Thoracic aorta (tissue), 2 donors: ENCODE measurements around the gene MOCS3. TPM values are rescaled to one million over a fixed set of nuclear protein-coding genes. Genes with fewer than 3 reads are reported as not detected.

Source experiments
- ATAC-seq: fragments of 150-250 bp; one replicate; pipeline ENCODE4 v1.8.0; 2017; ENCODE audit warnings: low read depth; ENCODE audit not compliant: insufficient number of reproducible peaks, low FRiP score
- DNase-seq: peaks from one replicate; pipeline ENCODE4 v3.0.0-alpha.2; 2020; ENCODE audit warnings: low spot score
- H3K27ac ChIP-seq, 2 donors: fragments of 200-600 bp; sonication (generic); 1 replicate in 1 of 2; 2 replicates in 1 of 2; pipeline ENCODE4 v1.5.1; 2016; ENCODE audit warnings: mild to moderate bottlenecking in 2 of 2, moderate library complexity in 2 of 2
- H3K27me3 ChIP-seq: fragments of 200-600 bp; sonication (generic); replicated peaks from 2 replicates; pipeline ENCODE4 v1.6.0; 2016; ENCODE audit warnings: mild to moderate bottlenecking; ENCODE audit not compliant: insufficient read depth
- H3K36me3 ChIP-seq: fragments of 200-600 bp; sonication (generic); one replicate; pipeline ENCODE4 v1.5.1; 2016
- H3K4me1 ChIP-seq, 2 donors: fragments of 200-600 bp; sonication (generic); 1 replicate in 1 of 2; 2 replicates in 1 of 2; pipeline versions ENCODE4 v1.5.1 to v1.6.0; 2016; ENCODE audit warnings: low read depth in 2 of 2, mild to moderate bottlenecking in 1 of 2; ENCODE audit not compliant: control insufficient read depth in 1 of 2
- H3K4me3 ChIP-seq: fragments of 200-600 bp; sonication (generic); 2 replicates; pipeline ENCODE4 v1.5.1; 2016; ENCODE audit warnings: mild to moderate bottlenecking
- H3K9me3 ChIP-seq: fragments of 200-600 bp; sonication (generic); 2 replicates; pipeline ENCODE4 v1.5.1; 2016
- CTCF ChIP-seq: fragments of 200-600 bp; sonication (generic); IDR thresholded peaks from one replicate; pipeline ENCODE4 v1.5.1; 2019; ENCODE audit warnings: antibody characterized with exemption
- total RNA-seq, 2 donors: library from RNA; depleted of rRNA; stranded (reverse); fragments of >200 nt; gene quantifications; one replicate each; pipeline versions ENCODE4 v1.1.0 to v1.2.3, GENCODE V29; 2016

MOCS3 gene
- total RNA-seq, 2 donors from 2014 or later: 4.2 to 5.3 TPM

- no peak for ATAC-seq
- DNase-seq: peak; percentile 51
- H3K27ac ChIP-seq: peak overlapping the region; percentile 2 to 15
- H3K9me3 ChIP-seq: no peaks in the 10 kb centered on the region
- peaks cover 58 to 96% of the 10 kb centered on the region in 2 donors for H3K4me1 ChIP-seq
- no peaks in the 10 kb centered on the region for H3K36me3 ChIP-seq
- no peaks in the 10 kb centered on the region for H3K27me3 ChIP-seq
- TF ChIP-seq CTCF: no peak
- no peak overlapping the region for H3K4me3 ChIP-seq
These were observed 39.1 kb upstream of the MOCS3 start for GRCh38 chr20:50919567-50919966.

- Histone ChIP-seq H3K4me1 (peaks cover 49 to 96% of the 10 kb centered on the region in 2 donors), H3K27me3 (no peaks in the 10 kb centered on the region), H3K9me3 (no peaks in the 10 kb centered on the region), H3K4me3 (no peak overlapping the region), H3K27ac (no peak overlapping the region), H3K36me3 (no peaks in the 10 kb centered on the region)
- no peak for TF ChIP-seq CTCF
- ATAC-seq: no peak
- DNase-seq: no peak
These were observed 37.6 kb upstream of the MOCS3 start for GRCh38 chr20:50920997-50921396.

DNA sequence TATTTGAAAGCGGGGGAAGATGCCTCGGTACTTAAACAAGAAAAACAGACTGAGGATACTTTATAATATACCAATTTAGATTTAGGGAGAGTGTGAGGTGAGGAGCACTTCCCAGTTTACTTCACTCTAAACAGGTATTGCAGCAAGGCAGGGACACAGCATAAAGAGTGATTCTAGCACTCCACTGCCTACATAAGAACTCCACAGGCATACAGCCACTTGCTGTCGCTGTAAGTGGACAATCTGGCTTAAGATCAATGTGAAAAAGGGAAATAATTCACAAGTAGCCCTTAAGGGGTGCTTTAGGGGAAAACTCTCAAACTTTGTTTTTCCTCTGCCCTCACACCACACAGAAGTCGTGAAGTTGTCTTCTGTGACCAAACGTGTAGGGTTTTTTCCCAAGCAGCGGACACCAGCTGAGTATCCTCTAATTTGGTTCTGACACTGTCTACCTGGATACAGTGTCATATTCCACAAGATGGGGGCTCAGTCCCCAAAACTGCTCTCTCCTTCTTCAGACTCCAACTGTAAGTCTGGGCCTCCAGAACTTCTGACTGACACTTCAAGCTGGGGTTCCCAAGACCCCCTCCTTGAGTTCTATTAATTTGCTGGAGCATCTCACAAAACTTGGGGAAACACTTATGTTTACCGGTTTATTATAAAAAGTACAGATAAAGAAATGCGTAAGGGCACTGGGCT, 36.7 kb upstream of the MOCS3 start:
- DNase-seq (no peak), ATAC-seq (no peak)
- TF ChIP-seq CTCF: no peak
- Histone ChIP-seq H3K27me3 (no peaks in the 10 kb centered on the region), H3K9me3 (no peaks in the 10 kb centered on the region), H3K36me3 (no peaks in the 10 kb centered on the region), H3K4me3 (no peak overlapping the region), H3K4me1 (peaks cover 44 to 89% of the 10 kb centered on the region in 2 donors), H3K27ac (no peak overlapping the region)

GRCh38 chr20:50924261-50924920, 34.2 kb upstream of the MOCS3 start:
- no peak overlapping the region for H3K27ac ChIP-seq
- no peak for DNase-seq
- peaks cover 48 to 88% of the 10 kb centered on the region in 2 donors for H3K4me1 ChIP-seq
- no peak overlapping the region for H3K4me3 ChIP-seq
- no peaks in the 10 kb centered on the region for H3K9me3 ChIP-seq
- no peak for ATAC-seq
- TF ChIP-seq CTCF: no peak
- H3K27me3 ChIP-seq: no peaks in the 10 kb centered on the region
- no peaks in the 10 kb centered on the region for H3K36me3 ChIP-seq

- ATAC-seq (no peak), DNase-seq (no peak)
- no peaks in the 10 kb centered on the region for H3K36me3 ChIP-seq
- no peaks in the 10 kb centered on the region for H3K27me3 ChIP-seq
- no peak for TF ChIP-seq CTCF
- peaks cover 36 to 71% of the 10 kb centered on the region in 2 donors for H3K4me1 ChIP-seq
- H3K4me3 ChIP-seq: no peak overlapping the region
- H3K27ac ChIP-seq: no peak overlapping the region
- no peaks in the 10 kb centered on the region for H3K9me3 ChIP-seq
These were observed 32.1 kb upstream of the MOCS3 start for GRCh38 chr20:50926530-50926929.
